H1 (cell line): ENCODE data around the gene PSMB5. TPM values are rescaled to one million over a fixed set of nuclear protein-coding genes. Genes with fewer than 3 reads are reported as not detected.

Source experiments
- CTCF ChIA-PET: fragments of 300-600 bp; sonication (Branson Sonifier 250); formaldehyde crosslinking; loops from one replicate; lab custom pipeline; 2021; ENCODE audit not compliant: partially characterized antibody; lab: Charles Lee
- POLR2A ChIA-PET: fragments of 300-600 bp; sonication (Branson Sonifier 250); formaldehyde crosslinking; loops from one replicate; lab custom pipeline; 2021; ENCODE audit warnings: inconsistent platforms; ENCODE audit not compliant: partially characterized antibody; lab: Charles Lee
- DNase-seq, 2 experiments: peaks; one replicate each; pipeline versions ENCODE4 v3.0.0 to v3.0.0-alpha.2; 2010 to 2022; ENCODE audit warnings: low spot score in 2 of 2, low read depth in 1 of 2, mixed read lengths in 1 of 2
- FAIRE-seq: peaks from 2 replicates; lab custom pipeline; 2011; peaks lifted over from hg19 to GRCh38; lab: Jason Lieb, UNC
- H2AFZ ChIP-seq: 2 replicates; pipeline ENCODE4 v1.8.1; 2012; ENCODE audit warnings: low read length, inconsistent platforms
- H2AK5ac ChIP-seq: 2 replicates; pipeline ENCODE4 v1.6.1; 2013; ENCODE audit warnings: low read depth, low read length
- H2BK120ac ChIP-seq: replicated peaks from 2 replicates; pipeline ENCODE3; 2013; ENCODE audit warnings: low read depth, low read length, inconsistent platforms
- H2BK12ac ChIP-seq: 2 replicates; pipeline ENCODE4 v1.6.1; 2013; ENCODE audit warnings: low read depth, low read length
- H2BK15ac ChIP-seq: 2 replicates; pipeline ENCODE4 v1.6.1; 2013; ENCODE audit warnings: low read length
- H2BK20ac ChIP-seq: 2 replicates; pipeline ENCODE4 v1.6.1; 2013; ENCODE audit warnings: low read length
- H2BK5ac ChIP-seq: 2 replicates; pipeline ENCODE4 v1.6.1; 2013; ENCODE audit warnings: low read depth, low read length
- H3K14ac ChIP-seq: 2 replicates; pipeline ENCODE4 v1.6.1; 2013; ENCODE audit warnings: inconsistent platforms; ENCODE audit not compliant: insufficient read length
- H3K18ac ChIP-seq: 2 replicates; pipeline ENCODE4 v1.6.1; 2013; ENCODE audit warnings: low read length; ENCODE audit errors: extremely low read depth
- H3K23ac ChIP-seq: 2 replicates; pipeline ENCODE4 v1.6.1; 2013; ENCODE audit warnings: inconsistent platforms; ENCODE audit not compliant: insufficient read length
- H3K23me2 ChIP-seq: 2 replicates; pipeline ENCODE4 v1.6.1; 2013; ENCODE audit warnings: low read depth, low read length
- H3K27ac ChIP-seq: 2 replicates; pipeline ENCODE4 v1.6.1; 2011; ENCODE audit warnings: low read depth, low read length, inconsistent platforms
- H3K27me3 ChIP-seq, 4 experiments: replicated peaks in 1 of 4; 1 replicate in 1 of 4; 2 replicates in 3 of 4; pipeline versions ENCODE4 v1.6.1 to v1.8.1; 2011 to 2013; ENCODE audit warnings: low read length in 3 of 4, mild to moderate bottlenecking in 3 of 4, inconsistent platforms in 2 of 4, mixed read lengths in 2 of 4, moderate library complexity in 1 of 4; ENCODE audit not compliant: control insufficient read depth in 3 of 4, insufficient read depth in 3 of 4; ENCODE audit errors: extremely low read depth in 1 of 4
- H3K36me3 ChIP-seq, 4 experiments: 2 replicates each; pipeline versions ENCODE4 v1.6.1 to v1.8.1; 2011 to 2013; ENCODE audit warnings: mild to moderate bottlenecking in 4 of 4, low read length in 3 of 4, moderate library complexity in 2 of 4, control low read depth in 1 of 4, inconsistent platforms in 1 of 4; ENCODE audit not compliant: insufficient read depth in 4 of 4, control insufficient read depth in 2 of 4
- H3K4ac ChIP-seq: replicated peaks from 2 replicates; pipeline ENCODE3; 2013; ENCODE audit warnings: low read length, low read depth, mixed read lengths, inconsistent platforms; ENCODE audit not compliant: insufficient read length
- H3K4me1 ChIP-seq, 4 experiments: replicated peaks in 1 of 4; 1 replicate in 1 of 4; 2 replicates in 3 of 4; pipeline versions ENCODE4 v1.6.1 to v1.8.1; 2011 to 2013; ENCODE audit warnings: low read length in 3 of 4, inconsistent platforms in 2 of 4, mixed read lengths in 1 of 4; ENCODE audit not compliant: insufficient read depth in 4 of 4, control insufficient read depth in 3 of 4
- H3K4me2 ChIP-seq, 2 experiments: 2 replicates each; pipeline versions ENCODE4 v1.6.1 to v1.8.1; 2011 to 2013; ENCODE audit warnings: low read depth in 2 of 2, low read length in 2 of 2, control low read depth in 1 of 2, inconsistent platforms in 1 of 2, mild to moderate bottlenecking in 1 of 2; ENCODE audit not compliant: insufficient read depth in 1 of 2
- H3K4me3 ChIP-seq, 4 experiments: fragments of 200-600, 300-600 bp in 1 of 4; sonication (generic), shearing (Covaris generic), sonication (Bioruptor Twin) in 1 of 4; 2 replicates each; pipeline versions ENCODE4 v1.5.1 to v1.8.1; 2011 to 2016; ENCODE audit warnings: low read length in 4 of 4, low read depth in 3 of 4, control low read depth in 2 of 4, inconsistent platforms in 2 of 4, mild to moderate bottlenecking in 2 of 4, mixed read lengths in 1 of 4, moderate library complexity in 1 of 4; ENCODE audit not compliant: insufficient read depth in 2 of 4; ENCODE audit errors: extremely low read depth in 1 of 4
- H3K56ac ChIP-seq: replicated peaks from 2 replicates; pipeline ENCODE3; 2013; ENCODE audit warnings: low read depth, mild to moderate bottlenecking, mixed read lengths, low read length, inconsistent platforms; ENCODE audit not compliant: insufficient read length
- H3K79me1 ChIP-seq: 2 replicates; pipeline ENCODE4 v1.6.1; 2013; ENCODE audit warnings: low read depth, low read length, control low read depth
- H3K79me2 ChIP-seq, 2 experiments: 2 replicates each; pipeline versions ENCODE4 v1.6.1 to v1.8.1; 2012 to 2013; ENCODE audit warnings: low read length in 2 of 2, mild to moderate bottlenecking in 2 of 2, inconsistent platforms in 1 of 2; ENCODE audit not compliant: insufficient read depth in 2 of 2, control insufficient read depth in 1 of 2
- H3K9ac ChIP-seq, 4 experiments: replicated peaks in 1 of 4; 1 replicate in 1 of 4; 2 replicates in 3 of 4; pipeline versions ENCODE4 v1.6.1 to v1.8.1; 2011 to 2013; ENCODE audit warnings: low read depth in 3 of 4, low read length in 3 of 4, control low read depth in 2 of 4, mild to moderate bottlenecking in 2 of 4, moderate library complexity in 2 of 4, inconsistent platforms in 1 of 4; ENCODE audit errors: extremely low read depth in 1 of 4
- H3K9me3 ChIP-seq, 2 experiments: 2 replicates each; pipeline versions ENCODE4 v1.6.1 to v1.8.1; 2012 to 2013; ENCODE audit warnings: mild to moderate bottlenecking in 2 of 2, moderate library complexity in 2 of 2, control low read depth in 1 of 2, inconsistent platforms in 1 of 2, low read depth in 1 of 2, low read length in 1 of 2, mixed read lengths in 1 of 2; ENCODE audit not compliant: insufficient read depth in 2 of 2
- H4K20me1 ChIP-seq, 2 experiments: replicated peaks in 1 of 2; 2 replicates each; pipeline versions ENCODE3 to v1.8.1; 2011 to 2013; ENCODE audit warnings: inconsistent platforms in 2 of 2, low read length in 2 of 2, mild to moderate bottlenecking in 1 of 2; ENCODE audit not compliant: insufficient read depth in 2 of 2, control insufficient read depth in 1 of 2
- H4K5ac ChIP-seq: 2 replicates; pipeline ENCODE4 v1.6.1; 2013; ENCODE audit warnings: low read length, low read depth, mixed read lengths, inconsistent platforms; ENCODE audit not compliant: insufficient read length
- H4K8ac ChIP-seq: 2 replicates; pipeline ENCODE4 v1.8.0; 2013; ENCODE audit warnings: mild to moderate bottlenecking, moderate library complexity, low read length, inconsistent platforms; ENCODE audit not compliant: insufficient read depth; ENCODE audit errors: extremely low read depth
- H4K91ac ChIP-seq: replicated peaks from 2 replicates; pipeline ENCODE3; 2013; ENCODE audit warnings: low read length, mixed read lengths, inconsistent platforms; ENCODE audit not compliant: insufficient read length
- ASH2L ChIP-seq: fragments of 200-600, 300-600 bp; sonication (generic); IDR thresholded peaks from one replicate; pipeline ENCODE4 v1.7.1; 2017; ENCODE audit warnings: low read length
- BACH1 ChIP-seq: IDR thresholded peaks from 2 replicates; pipeline ENCODE4 v1.6.1; 2012; ENCODE audit warnings: low read length, improper control_type of control experiment
- CHD2 ChIP-seq: IDR thresholded peaks from 2 replicates; pipeline ENCODE4 v1.6.1; 2012; ENCODE audit warnings: low read length, improper control_type of control experiment
- CTBP2 ChIP-seq: IDR thresholded peaks from 2 replicates; pipeline ENCODE4 v1.7.0; 2011; ENCODE audit warnings: borderline replicate concordance, mild to moderate bottlenecking, moderate library complexity, mixed read lengths, low read length; ENCODE audit not compliant: insufficient read depth, insufficient read length
- EZH2 ChIP-seq: fragments of 200-600 bp; sonication (generic); IDR thresholded peaks from 2 replicates; pipeline ENCODE4 v1.7.1; 2012; ENCODE audit warnings: low read depth, mild to moderate bottlenecking, moderate library complexity, low read length, inconsistent platforms; ENCODE audit not compliant: severe bottlenecking
- FOSL1 ChIP-seq: IDR thresholded peaks from 2 replicates; pipeline ENCODE4 v1.6.1; 2011; ENCODE audit warnings: mild to moderate bottlenecking, low read depth, low read length, moderate library complexity; ENCODE audit not compliant: insufficient read depth
- KDM1A ChIP-seq: fragments of 200-600, 300-600 bp; sonication (generic); IDR thresholded peaks from 2 replicates; pipeline ENCODE4 v1.7.1; 2016; ENCODE audit warnings: mild to moderate bottlenecking, low read length, borderline replicate concordance
- KDM5A ChIP-seq: fragments of 200-600 bp; IDR thresholded peaks from 2 replicates; pipeline ENCODE4 v1.7.1; 2012; ENCODE audit warnings: mild to moderate bottlenecking, low read length, inconsistent platforms, mixed read lengths
- NANOG ChIP-seq: IDR thresholded peaks from 2 replicates; pipeline ENCODE4 v1.6.1; 2011; ENCODE audit warnings: low read length, low read depth, mild to moderate bottlenecking, inconsistent platforms; ENCODE audit not compliant: insufficient read depth, poor library complexity, severe bottlenecking
- TAF1 ChIP-seq: IDR thresholded peaks from 2 replicates; pipeline ENCODE4 v1.6.1; 2011; ENCODE audit warnings: mild to moderate bottlenecking, low read depth, low read length
- WGBS, 2 experiments: shearing (Covaris generic) in 1 of 2; methylation state at CpG; one replicate each; pipeline versions ENCODE4 v1.1.6 to v1.1.7; 2013 to 2015; ENCODE audit warnings: low lambda C conversion rate in 2 of 2, mixed read lengths in 2 of 2, inconsistent platforms in 1 of 2, low coverage in 1 of 2, missing lambda C conversion rate in 1 of 2; ENCODE audit not compliant: insufficient replicate concordance in 2 of 2, insufficient coverage in 1 of 2, insufficient read length in 1 of 2; ENCODE audit errors: extremely low coverage in 1 of 2, missing lambda C conversion rate in 1 of 2; 5-methylcytosine and 5-hydroxymethylcytosine counted together
- polyA plus RNA-seq, 7 experiments: library from polyadenylated mRNA; depleted of rRNA in 3 of 7; stranded (reverse) in 5 of 7; unstranded in 2 of 7; fragments of >200 nt in 5 of 7; fragments of 200-250 nt in 2 of 7; gene quantifications; 1 replicate in 5 of 7; 2 replicates in 1 of 7; 4 replicates in 1 of 7; pipeline versions ENCODE4 v1.2.1 to v1.2.3, GENCODE V29; 2011 to 2013; ENCODE audit warnings: missing spikeins in 2 of 7, mixed read lengths in 2 of 7
- total RNA-seq: library from RNA; stranded (reverse); fragmentation: NEBNext Ultra II Directional; extraction: Animal tissue kit (Norgen Biotek cat#: 25700); gene quantifications from 2 replicates; pipeline ENCODE4 v1.2.1, GENCODE V29; 2021

The PSMB5 gene
- total and polyA plus RNA-seq, 2 of the 8 experiments (the other 6 are each of a cell fraction or from before 2014, with no cell fraction given) = 254 to 510 TPM

- H3K79me2 ChIP-seq = peaks cover 0 to 39% of the 10 kb centered on the region in 2 experiments; a peak in 2 of 4 replicates
- peak within 1 kb of the TSS; percentile 66; the same call in 1 of the 2 replicates for H2BK20ac ChIP-seq
- H2BK5ac ChIP-seq = peak within 1 kb of the TSS; percentile 30; the same call in 1 of the 2 replicates
- peak within 1 kb of the TSS; percentile 81 to 93 for H3K4me2 ChIP-seq
- H3K56ac ChIP-seq = peak within 1 kb of the TSS; percentile 56
- peaks cover 16 to 22% (median 20%) of the 10 kb centered on the region in 4 experiments for H3K4me1 ChIP-seq
- 0 out of 2 replicates have a peak within 1 kb of the TSS, but pooled peaks have one; percentile 3 for H2AFZ ChIP-seq
- peaks cover 2 to 4% of the 10 kb centered on the region in 2 experiments; a peak in 1 of 4 replicates for H3K9me3 ChIP-seq
- H4K8ac ChIP-seq = peak within 1 kb of the TSS; percentile 95; the same call in 1 of the 2 replicates
- no peaks in the 10 kb centered on the region for H3K79me1 ChIP-seq
- peak within 1 kb of the TSS; percentile 80 for H2BK120ac ChIP-seq
- 3% methylated on average over 36 of the region's 48 CpGs; no CpG with 5 or more reads in 1 of the 2 experiments for WGBS, 2 experiments
- DNase-seq (peak in 1 of 2 experiments; percentile 89), FAIRE-seq (no peak)
- no peak within 1 kb of the TSS for H3K14ac ChIP-seq
- peak within 1 kb of the TSS; percentile 58 for H4K5ac ChIP-seq
- H2AK5ac ChIP-seq = peak within 1 kb of the TSS; percentile 88; the same call in 1 of the 2 replicates
- H4K20me1 ChIP-seq = no peaks in the 10 kb centered on the region
- peak within 1 kb of the TSS; percentile 84; the same call in 1 of the 2 replicates for H3K27ac ChIP-seq
- peaks cover 0 to 9% (median 4%) of the 10 kb centered on the region in 4 experiments; a peak in 2 of 7 replicates for H3K27me3 ChIP-seq
- H3K23me2 ChIP-seq = peaks cover 16% of the 10 kb centered on the region
- H3K4me3 ChIP-seq = peak within 1 kb of the TSS; percentile 72 to 94 (median 76)
- peak within 1 kb of the TSS; percentile 99 for H3K18ac ChIP-seq
- peak within 1 kb of the TSS; percentile 93 for H2BK15ac ChIP-seq
- POLR2A ChIA-PET = interaction anchor here (0.6 to 13.2 kb wide), 28 partner anchors 12 to 363 kb away, joined by 3 to 133 read pairs (median 5); partner anchors contain the start of genes ACIN1, C14orf119, CDH24 and HAUS4
- H3K23ac ChIP-seq = no peak within 1 kb of the TSS
- H3K36me3 ChIP-seq = peaks cover 0 to 13% (median 3%) of the 10 kb centered on the region in 4 experiments; a peak in 3 of 8 replicates
- peak within 1 kb of the TSS; percentile 94 for H3K4ac ChIP-seq
- H3K9ac ChIP-seq = peak within 1 kb of the TSS; percentile 3 to 93 (median 80)
- peak within 1 kb of the TSS; percentile 89 for H2BK12ac ChIP-seq
- H4K91ac ChIP-seq = peak within 1 kb of the TSS; percentile 88
- CTCF ChIA-PET = interaction anchor here (0.5 to 23.0 kb wide), 20 partner anchors 7 to 365 kb away, joined by 3 to 785 read pairs (median 4); partner anchors contain the start of genes CDH24, PRMT5 and PSMB11
- TF ChIP-seq CTBP2 (peak; percentile 84), TAF1 (no peak; the same call in 1 of the 2 replicates), CHD2 (peak; percentile 94), BACH1 (peak; percentile 79), ASH2L (peak; percentile 91), KDM5A (no peak), KDM1A (peak; percentile 47; the same call in 1 of the 2 replicates), FOSL1 (no peak), NANOG (no peak), EZH2 (no peak)
Observed at GRCh38 chr14:22982477-22983245, 52.0 kb downstream of the PSMB5 start, which contains the start of gene AJUBA. Gene AJUBA, minus strand, starts transcription at chr14:22982551. Its CDS starts 285 bp downstream, at chr14:22982266.
